SU-DHL-6 (cell line): Measurements from ENCODE around the gene C7orf33.

ENCODE experiments used
- EZH2phosphoT487 ChIP-seq: fragments of 200-600 bp; sonication (generic), shearing (Covaris generic); conservative IDR thresholded peaks from 2 replicates; pipeline ENCODE4 v1.6.1; 2018; ENCODE audit warnings: mild to moderate bottlenecking, antibody characterized with exemption, low read length, moderate library complexity, mixed read lengths
- TF ChIP-seq, protein P1 (sequence below): fragments of 200-600 bp; sonication (generic); IDR thresholded peaks from one replicate; pipeline ENCODE4 v1.5.1; 2017; ENCODE audit warnings: antibody characterized with exemption, mild to moderate bottlenecking, low read length, moderate library complexity; ENCODE audit not compliant: insufficient read depth, poor library complexity, severe bottlenecking

DNA sequence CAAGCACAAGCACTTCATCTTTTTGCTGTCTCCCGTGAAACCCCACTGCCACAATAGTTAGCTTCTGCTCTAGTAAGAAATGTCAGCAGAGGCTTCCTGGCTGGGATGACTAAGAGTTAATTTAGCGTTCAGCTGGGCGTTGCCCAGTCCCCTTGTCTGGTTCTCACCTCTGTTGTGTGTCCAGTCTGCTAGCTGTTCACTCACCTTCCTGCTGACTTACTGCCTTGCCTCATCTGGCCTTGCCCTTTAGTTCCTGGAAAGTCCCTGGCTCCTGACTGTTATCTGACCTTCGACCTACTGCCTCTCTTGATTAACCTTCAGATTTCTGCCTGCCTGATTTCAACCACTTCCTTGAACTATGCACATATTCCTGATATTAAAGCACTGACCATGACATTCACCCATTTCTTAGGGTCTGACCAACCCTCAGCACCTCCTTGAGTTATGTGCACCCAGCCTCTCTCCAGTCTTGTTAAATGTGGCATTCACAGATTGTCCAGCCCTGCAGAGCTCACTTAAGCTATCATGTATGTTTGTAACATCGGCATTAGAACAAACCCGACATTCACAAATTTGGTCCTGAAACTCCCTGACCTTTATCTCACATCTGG lies 30.3 kb downstream of the C7orf33 start:
- TF ChIP-seq EZH2phosphoT487, result no peak
- TF ChIP-seq, protein P1, sequence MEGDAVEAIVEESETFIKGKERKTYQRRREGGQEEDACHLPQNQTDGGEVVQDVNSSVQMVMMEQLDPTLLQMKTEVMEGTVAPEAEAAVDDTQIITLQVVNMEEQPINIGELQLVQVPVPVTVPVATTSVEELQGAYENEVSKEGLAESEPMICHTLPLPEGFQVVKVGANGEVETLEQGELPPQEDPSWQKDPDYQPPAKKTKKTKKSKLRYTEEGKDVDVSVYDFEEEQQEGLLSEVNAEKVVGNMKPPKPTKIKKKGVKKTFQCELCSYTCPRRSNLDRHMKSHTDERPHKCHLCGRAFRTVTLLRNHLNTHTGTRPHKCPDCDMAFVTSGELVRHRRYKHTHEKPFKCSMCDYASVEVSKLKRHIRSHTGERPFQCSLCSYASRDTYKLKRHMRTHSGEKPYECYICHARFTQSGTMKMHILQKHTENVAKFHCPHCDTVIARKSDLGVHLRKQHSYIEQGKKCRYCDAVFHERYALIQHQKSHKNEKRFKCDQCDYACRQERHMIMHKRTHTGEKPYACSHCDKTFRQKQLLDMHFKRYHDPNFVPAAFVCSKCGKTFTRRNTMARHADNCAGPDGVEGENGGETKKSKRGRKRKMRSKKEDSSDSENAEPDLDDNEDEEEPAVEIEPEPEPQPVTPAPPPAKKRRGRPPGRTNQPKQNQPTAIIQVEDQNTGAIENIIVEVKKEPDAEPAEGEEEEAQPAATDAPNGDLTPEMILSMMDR, result no peak
